Uterus (tissue), 4 donors: ENCODE measurements around the gene EMILIN2. TPM values are rescaled to one million over a fixed set of nuclear protein-coding genes. Genes with fewer than 3 reads are reported as not detected.
"Not testable (repeated sequence)": the region's sequence is repeated elsewhere in the genome, so short reads cannot be mapped to it uniquely, and the experiment has no call there.

Source experiments
- DNase-seq, 2 donors: peaks; one replicate each; pipeline ENCODE4 v3.0.0-alpha.2; 2019 to 2020
- H3K27ac ChIP-seq, 2 donors: fragments of 200-600 bp; sonication (generic); 1 replicate in 1 of 2; 2 replicates in 1 of 2; pipeline ENCODE4 v1.5.1; 2016 to 2018
- H3K27me3 ChIP-seq, 2 donors: fragments of 200-600 bp; sonication (generic); one replicate each; pipeline ENCODE4 v1.5.1; 2018 to 2019; ENCODE audit warnings: control low read depth in 1 of 2
- H3K36me3 ChIP-seq, 2 donors: fragments of 200-600 bp; sonication (generic); one replicate each; pipeline ENCODE4 v1.5.1; 2019; ENCODE audit warnings: control low read depth in 1 of 2
- H3K4me1 ChIP-seq, 2 donors: fragments of 200-600 bp; sonication (generic); one replicate each; pipeline ENCODE4 v1.5.1; 2018 to 2019; ENCODE audit warnings: control low read depth in 1 of 2
- H3K4me3 ChIP-seq, 2 donors: fragments of 200-600 bp; sonication (generic); 1 replicate in 1 of 2; 2 replicates in 1 of 2; pipeline ENCODE4 v1.5.1; 2018 to 2019; ENCODE audit warnings: mild to moderate bottlenecking in 1 of 2
- H3K9me3 ChIP-seq, 2 donors: fragments of 200-600 bp; sonication (generic); one replicate each; pipeline ENCODE4 v1.5.1; 2019; ENCODE audit warnings: control low read depth in 1 of 2
- CTCF ChIP-seq, 4 experiments: fragments of 200-600 bp in 2 of 4; fragments of 450-650 bp in 2 of 4; sonication (generic) in 2 of 4; IDR thresholded peaks; one replicate each; pipeline ENCODE4 v1.5.1; 2016 to 2019; ENCODE audit warnings: antibody characterized with exemption in 4 of 4, mild to moderate bottlenecking in 2 of 4, moderate library complexity in 1 of 4
- POLR2A ChIP-seq, 2 donors: fragments of 450-650 bp; IDR thresholded peaks; one replicate each; pipeline ENCODE4 v1.6.1; 2016; ENCODE audit warnings: antibody characterized with exemption in 2 of 2, mild to moderate bottlenecking in 1 of 2, moderate library complexity in 1 of 2
- intact Hi-C: fragments of 100-400 bp; cut with DNase I; formaldehyde crosslinking; loops from one replicate; pipeline ENCODE4 v1.15.1; 2023; ENCODE audit warnings: low total_unique reads
- total RNA-seq, 4 donors: library from RNA; depleted of rRNA in 3 of 4; stranded (reverse); fragments of >200 nt in 3 of 4; gene quantifications; one replicate each; pipeline versions ENCODE4 v1.1.0 to v1.2.4, GENCODE V29; 2014 to 2023
- donor health status: DM: yes; HTN: yes; CAD: no.

Gene EMILIN2
- total RNA-seq, 4 donors from 2014 or later = 25.6 to 60.2 (median 43.2) TPM

- peak overlapping the region; percentile 77 to 78 for H3K27ac ChIP-seq
These were observed 19.7 kb upstream of the EMILIN2 start for GRCh38 chr18:2827061-2827460.

GRCh38 chr18:2836118-2836517, 10.7 kb upstream of the EMILIN2 start:
- H3K27ac ChIP-seq, DNase-seq, H3K4me1 ChIP-seq, H3K36me3 ChIP-seq, H3K27me3 ChIP-seq, H3K9me3 ChIP-seq, H3K4me3 ChIP-seq, intact Hi-C loops: not testable (repeated sequence)

More at GRCh38 chr18:2827061-2827460, 19.7 kb upstream of the EMILIN2 start:
- no peaks in the 10 kb centered on the region for H3K9me3 ChIP-seq
- no peak for TF ChIP-seq POLR2A (IDR thresholded peaks at IDR 0.05)
- no peak for TF ChIP-seq CTCF (IDR thresholded peaks at IDR 0.05)
- H3K4me1 ChIP-seq = peaks cover 0 to 5% of the 10 kb centered on the region in 2 donors
- H3K36me3 ChIP-seq = no peaks in the 10 kb centered on the region
- no peak overlapping the region for H3K4me3 ChIP-seq
- H3K27me3 ChIP-seq = no peaks in the 10 kb centered on the region
- DNase-seq = peak in 1 of 2 donors; percentile 28
- intact Hi-C loops = no loop called here

GRCh38 chr18:2837290-2837689, 9.5 kb upstream of the EMILIN2 start:
- H3K36me3 ChIP-seq, H3K27me3 ChIP-seq, H3K9me3 ChIP-seq, H3K4me3 ChIP-seq, H3K27ac ChIP-seq, DNase-seq, H3K4me1 ChIP-seq, intact Hi-C loops: not testable (repeated sequence)

- Histone ChIP-seq H3K4me3 (no peak overlapping the region), H3K36me3 (no peaks in the 10 kb centered on the region), H3K9me3 (no peaks in the 10 kb centered on the region), H3K4me1 (no peaks in the 10 kb centered on the region), H3K27ac (no peak overlapping the region), H3K27me3 (no peaks in the 10 kb centered on the region)
- TF ChIP-seq POLR2A (IDR thresholded peaks at IDR 0.05) (no peak), CTCF (IDR thresholded peaks at IDR 0.05) (no peak)
- DNase-seq = no peak
- intact Hi-C loops = no loop called here
These were observed 7.6 kb upstream of the EMILIN2 start for GRCh38 chr18:2839202-2839601.

- TF ChIP-seq CTCF (IDR thresholded peaks at IDR 0.05) (no peak), POLR2A (IDR thresholded peaks at IDR 0.05) (no peak)
- Histone ChIP-seq H3K4me1 (no peaks in the 10 kb centered on the region), H3K4me3 (no peak overlapping the region), H3K36me3 (no peaks in the 10 kb centered on the region), H3K9me3 (no peaks in the 10 kb centered on the region), H3K27ac (no peak overlapping the region), H3K27me3 (no peaks in the 10 kb centered on the region)
- no peak for DNase-seq
- intact Hi-C loops = no loop called here
These were observed 6.3 kb upstream of the EMILIN2 start for GRCh38 chr18:2840521-2840920.

- H3K27ac ChIP-seq = no peak overlapping the region
- no peaks in the 10 kb centered on the region for H3K36me3 ChIP-seq
- no peak for DNase-seq
- no peak overlapping the region for H3K4me3 ChIP-seq
- no peaks in the 10 kb centered on the region for H3K9me3 ChIP-seq
- H3K27me3 ChIP-seq = no peaks in the 10 kb centered on the region
- intact Hi-C loops = no loop called here
- no peaks in the 10 kb centered on the region for H3K4me1 ChIP-seq
- TF ChIP-seq POLR2A (IDR thresholded peaks at IDR 0.05) (no peak), CTCF (IDR thresholded peaks at IDR 0.05) (no peak)
These were observed 3.7 kb upstream of the EMILIN2 start for GRCh38 chr18:2843146-2843545.
